ENCODE data around the gene RPS28. TPM values are rescaled to one million over a fixed set of nuclear protein-coding genes. Genes with fewer than 3 reads are reported as not detected.

Gene RPS28
- 149 and 150 TPM in 2 replicates for total RNA-seq

DNA sequence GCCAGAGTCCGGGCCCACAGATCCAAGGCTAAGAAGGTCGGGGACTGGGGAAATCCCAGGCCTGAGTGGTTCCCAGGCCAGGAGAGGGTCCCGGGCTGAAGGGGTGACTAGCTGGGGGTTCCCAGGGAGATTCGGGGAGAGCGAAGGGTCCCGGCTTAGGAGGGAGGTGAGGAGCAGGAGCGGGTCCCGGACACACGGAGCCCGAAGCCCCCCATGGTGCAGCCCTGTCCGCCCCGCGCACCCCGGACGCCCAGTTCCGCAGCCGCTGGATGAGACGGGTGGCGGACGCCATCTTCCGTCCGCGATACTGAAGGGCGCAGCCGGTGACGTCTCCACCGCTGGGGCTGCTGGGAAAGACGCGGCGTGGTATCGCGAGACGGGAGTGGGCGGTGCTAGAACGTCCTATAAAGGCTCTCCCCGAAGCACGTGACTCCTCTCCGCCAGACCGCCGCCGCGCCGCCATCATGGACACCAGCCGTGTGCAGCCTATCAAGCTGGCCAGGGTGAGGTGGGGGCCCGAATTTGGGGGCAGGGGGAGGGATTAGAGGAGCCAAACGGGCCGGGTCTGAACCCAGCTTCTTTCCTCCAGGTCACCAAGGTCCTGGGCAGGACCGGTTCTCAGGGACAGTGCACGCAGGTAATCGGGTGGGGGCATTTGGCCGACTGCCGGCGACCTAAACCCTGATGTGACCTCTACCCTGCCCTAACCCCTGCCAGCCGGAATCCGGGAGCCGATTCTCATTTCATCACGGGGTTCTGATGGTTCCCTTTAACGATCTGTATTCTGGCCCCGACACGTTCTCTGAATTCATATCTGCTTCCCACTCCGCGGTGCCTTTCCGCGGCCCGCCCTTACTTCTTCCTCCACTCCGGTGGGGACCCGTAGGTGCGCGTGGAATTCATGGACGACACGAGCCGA, at the start of gene RPS28, which contains the start of gene NDUFA7:
Gene RPS28 (plus strand): TSS at position 430 of the 919 bp plus-strand sequence. CDS start 35 bp downstream, at position 465.
Gene NDUFA7 (minus strand): TSS at position 309 of the 919 bp plus-strand sequence. CDS start 17 bp downstream, at position 292.

DNA sequence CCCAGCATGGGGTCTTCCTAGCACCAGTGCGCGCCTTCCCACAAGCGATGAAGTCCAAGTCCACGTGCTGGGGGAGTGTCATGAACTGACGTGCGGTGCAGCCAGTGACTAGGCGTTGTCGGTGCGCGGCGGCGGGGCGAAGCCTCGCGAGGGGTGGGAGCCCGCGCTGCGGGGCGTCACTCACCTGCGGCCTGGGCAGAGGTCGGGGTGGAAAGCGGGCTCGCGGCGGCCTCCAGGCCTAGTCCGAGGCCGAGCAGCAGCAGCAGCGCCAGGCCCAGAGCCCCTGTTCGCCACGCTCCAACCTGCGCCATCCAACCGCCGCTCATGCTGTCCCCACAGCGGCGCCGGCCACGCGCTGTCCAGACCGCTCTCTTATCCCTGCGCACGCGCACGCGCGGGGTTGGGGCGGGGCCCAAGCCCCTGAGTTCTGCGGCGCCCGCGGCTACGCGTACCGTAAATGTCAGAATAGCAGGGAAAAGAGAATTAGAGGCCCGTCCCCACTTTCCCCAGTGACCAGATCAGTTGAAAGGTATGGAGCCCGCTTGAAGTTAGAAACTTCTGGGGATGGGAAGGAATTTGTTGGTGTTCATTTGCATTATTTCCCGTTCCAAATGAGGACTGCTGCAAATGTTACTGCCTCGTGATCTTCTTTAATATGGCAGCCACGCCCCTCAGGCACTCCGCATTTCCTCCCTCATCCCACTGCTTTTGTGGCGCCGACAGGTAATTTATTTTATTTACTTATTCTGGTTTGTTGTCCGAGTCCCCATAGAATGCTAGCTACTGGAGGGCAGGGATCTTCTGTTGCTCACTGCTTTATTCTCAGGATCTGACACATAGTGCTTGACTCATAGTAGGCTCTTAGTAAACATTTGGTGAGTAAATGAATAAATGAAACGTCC, 13.1 kb upstream of the RPS28 start, which contains the start of gene CD320:
Gene CD320 (minus strand): TSS at position 394 of the 902 bp plus-strand sequence. CDS start 68 bp downstream, at position 326.

DNA sequence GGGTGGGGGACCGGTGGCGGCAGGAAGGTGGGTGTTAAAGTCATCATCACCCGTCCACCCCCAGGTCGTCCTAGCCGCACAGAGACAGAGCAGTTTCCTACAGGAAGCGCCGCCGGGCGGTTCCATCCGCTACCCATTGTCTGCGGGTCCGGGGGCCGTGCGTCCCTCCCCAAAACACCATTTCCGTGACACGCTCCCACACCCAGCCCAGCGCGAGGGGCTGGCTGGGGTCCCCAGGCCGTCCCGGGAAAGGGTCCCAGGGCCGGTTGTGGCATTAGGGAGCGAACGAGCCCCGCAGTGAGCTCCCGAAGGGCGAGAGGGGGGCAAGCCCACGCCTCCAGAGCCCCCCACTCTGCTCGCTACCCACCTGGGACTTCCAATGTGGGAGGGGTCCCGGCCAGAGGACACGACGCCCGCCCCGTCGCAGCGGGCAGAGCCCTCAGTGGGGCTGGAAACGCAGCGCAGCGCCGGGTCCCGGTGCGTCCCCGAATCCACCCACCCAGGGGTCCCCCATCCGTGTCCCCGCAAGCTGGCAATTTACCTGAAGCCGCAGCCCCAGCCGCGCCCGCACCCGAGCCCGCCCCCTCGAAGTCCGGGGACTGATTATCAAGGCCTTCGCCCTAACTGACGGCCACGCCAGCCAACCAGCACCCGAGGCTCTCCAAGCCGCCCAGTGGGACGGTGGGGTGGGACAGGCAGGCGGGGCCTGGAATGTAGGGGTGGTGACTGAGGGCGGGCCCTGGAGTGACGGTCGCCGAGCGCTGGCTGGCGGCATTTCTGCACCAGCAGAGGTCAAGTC, 21.6 kb downstream of the RPS28 start, which contains the start of gene KANK3:
Gene KANK3 (minus strand): TSS at position 579 of the 799 bp plus-strand sequence. CDS start 5,434 bp downstream, outside the sequence.

DNA sequence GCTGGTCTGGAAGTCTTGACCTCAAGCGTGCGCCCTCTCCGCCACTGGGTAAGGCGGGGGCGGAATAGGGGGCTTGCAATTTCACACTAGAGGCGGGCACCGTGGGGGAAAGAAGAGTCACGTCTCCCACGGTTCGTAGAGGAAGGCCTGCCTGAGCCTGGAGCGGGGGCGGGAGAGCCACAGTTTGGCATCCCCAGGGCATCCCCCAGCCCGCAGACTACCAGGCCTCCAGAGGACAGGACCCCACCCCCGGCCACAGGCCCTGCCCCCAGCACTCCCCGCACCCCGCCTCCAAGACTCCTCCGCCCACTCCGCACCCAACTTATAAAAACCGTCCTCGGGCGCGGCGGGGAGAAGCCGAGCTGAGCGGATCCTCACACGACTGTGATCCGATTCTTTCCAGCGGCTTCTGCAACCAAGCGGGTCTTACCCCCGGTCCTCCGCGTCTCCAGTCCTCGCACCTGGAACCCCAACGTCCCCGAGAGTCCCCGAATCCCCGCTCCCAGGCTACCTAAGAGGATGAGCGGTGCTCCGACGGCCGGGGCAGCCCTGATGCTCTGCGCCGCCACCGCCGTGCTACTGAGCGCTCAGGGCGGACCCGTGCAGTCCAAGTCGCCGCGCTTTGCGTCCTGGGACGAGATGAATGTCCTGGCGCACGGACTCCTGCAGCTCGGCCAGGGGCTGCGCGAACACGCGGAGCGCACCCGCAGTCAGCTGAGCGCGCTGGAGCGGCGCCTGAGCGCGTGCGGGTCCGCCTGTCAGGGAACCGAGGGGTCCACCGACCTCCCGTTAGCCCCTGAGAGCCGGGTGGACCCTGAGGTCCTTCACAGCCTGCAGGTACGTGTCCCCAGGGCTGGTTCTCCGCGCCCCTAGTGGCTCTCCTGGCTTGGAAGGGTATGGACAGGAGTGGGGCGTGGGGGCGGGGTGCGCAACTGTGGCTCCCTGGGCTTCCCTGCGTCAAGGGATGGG, 42.8 kb downstream of the RPS28 start, which contains the start of gene ANGPTL4:
Gene ANGPTL4 (plus strand): TSS at position 353 of the 969 bp plus-strand sequence. CDS start 167 bp downstream, at position 520.

Other genes with a start within 250 kb of the RPS28 start
- gene FBN3, start 171.9 kb upstream of the RPS28 start, total RNA-seq = not detected in 2 replicates
- 2.0 and 2.4 TPM in 2 replicates for gene CERS4, start 112.1 kb upstream of the RPS28 start, total RNA-seq
- gene CD320, start 13.1 kb upstream of the RPS28 start, total RNA-seq = 60.9 and 77.8 TPM in 2 replicates
- gene NDUFA7, start 121 bp upstream of the RPS28 start, total RNA-seq = 16.8 and 34.0 TPM in 2 replicates
- gene KANK3, start 21.8 kb downstream of the RPS28 start, total RNA-seq = 9.3 and 16.1 TPM in 2 replicates
- gene ANGPTL4, start 42.7 kb downstream of the RPS28 start, total RNA-seq = 9.5 and 27.8 TPM in 2 replicates
- gene RAB11B, start 68.9 kb downstream of the RPS28 start, total RNA-seq = 21.7 and 24.6 TPM in 2 replicates
- 56.3 and 64.6 TPM in 2 replicates for gene MARCHF2, start 91.8 kb downstream of the RPS28 start, total RNA-seq
- gene HNRNPM, start 123.5 kb downstream of the RPS28 start, total RNA-seq = 111 and 113 TPM in 2 replicates
- not detected in 2 replicates for gene PRAM1, start 181.1 kb downstream of the RPS28 start, total RNA-seq
- 3.9 and 5.8 TPM in 2 replicates for gene ZNF414, start 192.7 kb downstream of the RPS28 start, total RNA-seq